HG03139 (cell line): Measurements from ENCODE around the gene SLC16A6.
"Not testable (repeated sequence)": the region's sequence is repeated elsewhere in the genome, so short reads cannot be mapped to it uniquely, and the experiment has no call there.

ENCODE experiments used
- ATAC-seq: cut with Tn5 transposase; IDR thresholded peaks from one replicate; pipeline ENCODE4 v1.9.1; 2021; ENCODE audit not compliant: unreplicated experiment

SLC16A6 gene

DNA sequence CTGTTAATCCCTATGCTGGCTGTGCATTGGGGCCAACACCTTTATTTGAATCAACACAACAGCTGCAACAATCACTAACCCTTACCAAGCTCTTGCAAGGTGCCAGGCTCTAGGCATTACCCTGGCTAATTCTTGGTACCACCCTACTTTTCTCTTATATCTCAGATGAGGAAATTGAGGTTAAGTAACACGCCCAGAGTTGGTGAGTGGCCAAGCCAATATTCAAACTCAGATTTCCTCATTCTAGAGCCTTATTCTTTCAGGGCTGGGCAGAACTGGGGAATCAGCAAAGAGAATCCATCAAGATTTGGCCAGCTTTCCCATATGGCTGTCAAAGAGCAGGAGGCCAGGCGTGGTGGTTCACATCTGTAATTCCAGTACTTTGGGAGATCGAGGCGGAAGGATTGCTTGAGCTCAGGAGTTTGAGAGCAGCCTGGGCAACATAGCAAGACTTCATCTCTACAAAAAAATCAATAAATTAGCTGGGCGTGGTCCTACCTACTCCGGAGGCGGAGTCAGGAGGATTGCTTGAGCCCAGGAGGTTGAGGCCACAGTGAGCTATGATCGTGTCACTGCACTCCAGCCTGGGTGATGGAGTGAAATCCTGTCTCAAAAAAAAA, 24.1 kb upstream of the SLC16A6 start:
- ATAC-seq, result no peak

DNA sequence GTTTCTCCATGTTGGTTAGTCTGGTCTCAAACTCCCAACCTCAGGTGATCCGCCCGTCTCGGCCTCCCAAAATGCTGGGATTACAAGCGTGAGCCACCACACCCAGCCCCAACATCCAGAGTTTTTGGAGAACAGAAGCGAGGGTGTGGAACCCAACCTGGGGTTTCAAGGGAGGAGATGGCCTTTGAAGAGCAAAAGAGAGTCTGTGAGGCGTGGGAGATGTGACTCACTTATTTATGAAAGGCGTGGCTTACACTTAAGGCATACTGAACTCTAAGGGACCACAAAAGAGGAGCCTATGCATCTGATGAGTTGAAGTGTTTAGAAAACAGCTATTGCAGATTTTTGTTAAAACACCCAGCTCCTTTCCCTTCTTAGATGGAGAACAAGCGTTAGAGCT, 19.2 kb upstream of the SLC16A6 start:
- no peak for ATAC-seq

DNA sequence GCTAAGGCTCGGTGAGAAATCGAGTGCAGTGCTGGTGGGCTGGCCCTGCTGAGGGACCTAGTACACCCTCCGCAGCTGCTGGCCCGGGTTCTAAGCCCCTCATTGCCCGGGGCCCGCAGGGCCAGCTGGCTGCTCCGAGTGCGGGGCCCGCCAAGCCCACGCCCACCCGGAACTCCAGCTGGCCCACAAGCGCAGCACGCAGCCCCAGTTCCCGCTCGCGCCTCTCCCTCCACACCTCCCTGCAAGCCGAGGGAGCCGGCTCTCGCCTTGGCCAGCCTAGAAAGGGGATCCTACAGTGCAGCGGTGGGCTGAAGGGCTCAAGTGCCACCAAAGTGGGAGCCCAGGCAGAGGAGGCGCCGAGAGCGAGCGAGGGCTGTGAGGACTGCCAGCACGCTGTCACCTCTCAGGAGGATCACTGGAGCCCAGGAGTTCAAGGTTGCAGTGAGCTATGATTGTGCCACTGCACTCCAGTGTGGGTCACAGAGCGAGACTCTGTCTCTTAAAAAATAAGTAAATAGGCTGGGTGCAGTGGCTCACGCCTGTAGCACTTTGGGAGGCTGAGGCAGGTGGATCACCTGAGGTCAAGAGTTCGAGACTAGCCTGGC, 18.2 kb upstream of the SLC16A6 start:
- not testable (repeated sequence) for ATAC-seq

- ATAC-seq, result not testable (repeated sequence)
Measured at GRCh38 chr17:68308486-68308885, 17.6 kb upstream of the SLC16A6 start.

- ATAC-seq, result no peak
Measured at GRCh38 chr17:68307443-68307842, 16.5 kb upstream of the SLC16A6 start.

DNA sequence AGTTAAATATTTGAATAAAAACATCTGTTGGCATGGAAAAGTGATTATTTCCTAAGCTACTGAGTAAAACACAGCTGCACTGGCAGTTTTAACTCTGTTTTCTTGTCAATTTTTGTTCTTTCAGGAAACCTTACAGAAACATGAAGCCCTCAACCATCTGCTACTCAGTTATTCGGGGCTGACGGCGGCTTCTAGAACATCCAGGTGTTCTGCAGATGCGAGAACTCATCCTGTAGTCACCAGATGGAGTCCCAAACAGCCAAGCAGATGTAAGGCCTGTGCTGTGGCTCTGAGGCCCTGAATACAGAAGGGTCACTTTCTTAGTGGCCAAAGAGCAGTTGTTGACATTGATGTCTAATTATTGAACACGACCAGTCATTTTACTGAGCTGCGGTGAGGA, 15.9 kb upstream of the SLC16A6 start:
- ATAC-seq, result no peak

GRCh38 chr17:68305142-68305541, 14.2 kb upstream of the SLC16A6 start:
- no peak for ATAC-seq

DNA sequence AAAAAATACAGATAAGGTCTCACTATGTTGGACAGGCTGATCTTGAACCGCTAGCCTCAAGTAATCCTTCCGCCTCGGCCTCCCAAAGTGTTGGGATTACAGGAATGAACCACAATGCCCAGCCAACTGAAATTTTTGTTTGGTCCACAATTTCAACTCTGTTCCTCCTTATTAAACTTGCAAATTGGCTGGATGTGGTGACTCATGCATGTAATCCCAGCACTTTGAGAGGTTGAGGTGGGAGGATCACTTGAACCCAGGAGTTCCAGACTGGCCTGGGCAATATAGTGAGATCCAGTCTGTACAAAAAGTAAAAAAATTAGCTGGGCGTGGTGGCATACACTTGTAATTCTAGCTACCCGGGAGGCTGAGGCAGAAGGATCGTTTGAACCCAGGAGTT, 13.8 kb upstream of the SLC16A6 start:
- no peak for ATAC-seq

- ATAC-seq, result no peak
Measured at GRCh38 chr17:68302666-68303065, 11.7 kb upstream of the SLC16A6 start.

GRCh38 chr17:68302066-68302564, 11.2 kb upstream of the SLC16A6 start:
- no peak for ATAC-seq

- no peak for ATAC-seq
Measured at GRCh38 chr17:68301438-68301959, 10.6 kb upstream of the SLC16A6 start.

DNA sequence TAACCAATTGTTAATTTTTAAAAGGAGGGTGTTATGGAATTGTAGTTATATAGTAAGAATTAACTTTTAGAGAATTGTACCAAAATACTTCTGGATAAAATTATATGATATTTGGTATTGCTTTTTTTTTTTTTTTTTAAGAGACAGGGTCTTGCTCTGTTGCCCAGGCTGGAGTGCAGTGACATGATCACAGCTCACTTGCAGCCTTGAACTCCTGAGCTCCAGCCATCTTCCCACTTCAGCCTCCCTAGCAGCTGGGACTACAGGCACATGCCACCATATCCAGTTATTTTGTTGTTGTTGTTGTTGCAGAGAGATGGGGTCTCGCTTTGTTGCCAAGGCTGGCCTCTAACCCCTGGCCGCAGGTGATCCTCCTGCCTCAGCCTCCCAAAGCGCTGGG, 8.9 kb upstream of the SLC16A6 start:
- no peak for ATAC-seq

DNA sequence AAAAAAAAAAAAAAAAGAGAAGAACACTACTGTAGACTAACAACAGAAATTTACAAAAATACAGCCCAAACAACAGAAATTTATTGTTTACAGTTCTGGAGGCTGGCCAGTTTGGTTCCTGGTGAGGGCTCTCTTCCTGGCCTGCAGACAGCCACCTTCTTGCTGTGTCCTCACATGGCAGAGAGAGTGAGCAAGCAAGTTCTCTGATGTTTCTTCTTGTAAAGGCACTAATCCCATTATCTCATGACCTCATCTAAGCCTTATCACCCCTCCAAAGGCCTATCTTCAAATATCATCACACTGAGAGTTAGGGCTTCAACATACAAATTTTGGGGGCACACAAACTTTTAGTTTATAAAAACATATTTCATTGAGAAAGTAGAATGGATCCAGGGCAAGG, 7.7 kb upstream of the SLC16A6 start:
- ATAC-seq, result no peak

DNA sequence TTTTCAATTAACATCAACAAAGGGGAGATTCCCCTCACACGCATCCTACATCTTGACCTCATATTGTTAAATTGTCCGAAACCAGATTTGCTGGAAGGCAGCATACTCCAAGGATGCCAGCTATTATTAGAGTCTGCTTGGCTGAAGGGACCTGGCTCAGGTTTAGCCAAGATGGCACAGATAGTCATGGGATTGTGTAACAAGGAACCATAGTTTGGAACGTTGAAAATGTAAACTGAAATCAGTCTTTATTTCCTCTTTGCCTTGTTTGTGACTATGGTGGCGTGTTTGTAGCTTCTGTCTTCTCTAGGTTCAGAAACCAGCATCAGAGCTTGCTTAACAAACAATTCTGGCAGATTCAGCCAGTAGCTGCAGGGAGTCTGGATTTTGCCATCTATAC, 6.3 kb upstream of the SLC16A6 start:
- ATAC-seq, result no peak

- ATAC-seq, result no peak
Measured at GRCh38 chr17:68296217-68297191, 5.6 kb upstream of the SLC16A6 start.

GRCh38 chr17:68295086-68295485, 4.2 kb upstream of the SLC16A6 start:
- no peak for ATAC-seq

- no peak for ATAC-seq
Measured at GRCh38 chr17:68294617-68295016, 3.7 kb upstream of the SLC16A6 start.

DNA sequence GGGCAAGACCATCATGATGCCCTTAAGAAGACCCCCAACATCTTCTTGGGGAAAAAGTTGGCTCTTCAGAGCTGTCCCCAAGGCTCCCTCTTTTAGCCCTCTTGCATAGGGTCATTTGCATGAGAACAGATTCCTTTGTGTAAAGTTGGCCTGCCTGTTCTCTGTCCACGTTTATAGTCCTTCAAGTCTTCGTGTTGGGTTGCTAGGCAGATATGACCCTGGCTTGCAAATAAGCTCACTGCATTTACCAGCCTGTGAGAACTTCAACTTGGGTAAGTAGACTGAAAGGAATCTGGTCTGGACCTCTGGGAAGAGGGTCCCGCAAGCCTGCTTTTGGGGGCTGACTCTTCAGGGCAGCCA, 3.2 kb upstream of the SLC16A6 start:
- ATAC-seq, result no peak

DNA sequence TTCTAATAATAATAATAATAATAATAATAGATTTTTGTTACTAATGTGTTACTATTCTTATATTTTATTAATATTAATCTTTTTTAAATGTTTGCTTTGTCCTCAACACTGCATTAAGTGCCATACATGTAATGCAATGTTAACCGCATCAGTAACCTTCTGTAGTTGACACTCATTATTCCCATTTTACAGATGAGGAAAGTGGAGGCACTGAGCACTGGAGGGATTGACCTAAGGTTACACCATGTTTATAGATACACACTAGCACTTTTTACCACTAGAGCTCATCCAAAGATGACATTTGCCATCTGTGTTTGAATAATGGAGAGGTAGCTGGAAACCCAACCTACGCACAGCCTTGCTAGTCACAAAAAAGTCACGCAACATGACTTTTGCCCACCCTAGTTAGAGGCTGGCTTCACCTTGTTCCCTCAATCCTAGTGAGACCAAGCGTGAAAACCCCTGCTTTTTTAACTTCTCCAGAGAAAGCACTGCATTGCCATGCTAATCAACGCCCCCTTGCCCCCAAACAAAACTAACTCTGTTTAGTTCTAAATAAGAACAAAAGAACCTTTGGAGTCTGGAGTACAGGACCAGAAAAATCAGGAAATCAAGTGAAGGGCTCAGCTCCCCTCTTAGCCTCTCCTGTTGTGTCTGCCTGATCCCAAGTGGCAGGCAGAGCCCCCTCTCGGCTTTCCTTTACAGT, 2.7 kb upstream of the SLC16A6 start:
- no peak for ATAC-seq

GRCh38 chr17:68292689-68293040, 1.7 kb upstream of the SLC16A6 start:
- ATAC-seq, result no peak
